HEK293 (cell line): ENCODE results near the gene IFT172.

ENCODE experiments used
- BCL11A ChIP-seq: fragments of 450-650 bp; formaldehyde crosslinking; IDR thresholded peaks from 2 replicates; pipeline ENCODE4 v1.5.1; 2016; ENCODE audit warnings: low read depth, missing biosample characterization, missing genetic modification characterization
- CTCF ChIP-seq: fragments of 450-650 bp; formaldehyde crosslinking; IDR thresholded peaks from 2 replicates; pipeline ENCODE4 v1.5.1; 2016; ENCODE audit warnings: missing biosample characterization, missing genetic modification characterization
- EGR2 ChIP-seq: fragments of 450-650 bp; formaldehyde crosslinking; IDR thresholded peaks from 2 replicates; pipeline ENCODE4 v1.5.1; 2016; ENCODE audit warnings: low read depth, missing biosample characterization, missing genetic modification characterization
- GFI1B ChIP-seq: fragments of 450-650 bp; formaldehyde crosslinking; IDR thresholded peaks from 2 replicates; pipeline ENCODE4 v1.5.1; 2016; ENCODE audit warnings: missing biosample characterization, missing genetic modification characterization
- GLIS2 ChIP-seq: fragments of 450-650 bp; formaldehyde crosslinking; IDR thresholded peaks from 2 replicates; pipeline ENCODE4 v1.5.1; 2016; ENCODE audit warnings: missing biosample characterization, missing genetic modification characterization
- HOXA7 ChIP-seq: sonication (generic); formaldehyde crosslinking; IDR thresholded peaks from 2 replicates; pipeline ENCODE4 v1.8.1; 2022; ENCODE audit warnings: missing genetic modification reagents, borderline replicate concordance
- IKZF3 ChIP-seq: fragments of 450-650 bp; IDR thresholded peaks from 2 replicates; pipeline ENCODE4 v1.5.0; 2018; ENCODE audit warnings: missing biosample characterization, mild to moderate bottlenecking, missing genetic modification characterization, moderate library complexity
- SCRT2 ChIP-seq: fragments of 450-650 bp; formaldehyde crosslinking; IDR thresholded peaks from 2 replicates; pipeline ENCODE4 v1.5.1; 2016; ENCODE audit warnings: missing biosample characterization, missing genetic modification characterization
- YY1 ChIP-seq: fragments of 450-650 bp; formaldehyde crosslinking; IDR thresholded peaks from 2 replicates; pipeline ENCODE4 v1.5.1; 2018; ENCODE audit warnings: missing biosample characterization, missing genetic modification characterization
- ZBTB11 ChIP-seq: fragments of 450-650 bp; formaldehyde crosslinking; conservative IDR thresholded peaks from 2 replicates; pipeline ENCODE4 v1.5.1; 2016; ENCODE audit warnings: low read depth, missing biosample characterization, missing genetic modification characterization
- ZBTB48 ChIP-seq: fragments of 450-650 bp; formaldehyde crosslinking; IDR thresholded peaks from 2 replicates; pipeline ENCODE4 v1.5.1; 2016; ENCODE audit warnings: missing biosample characterization, missing genetic modification characterization
- ZFHX2 ChIP-seq: fragments of 450-650 bp; formaldehyde crosslinking; conservative IDR thresholded peaks from 2 replicates; pipeline ENCODE4 v1.5.1; 2016; ENCODE audit warnings: missing biosample characterization, missing genetic modification characterization
- ZNF16 ChIP-seq: fragments of 450-650 bp; formaldehyde crosslinking; IDR thresholded peaks from 2 replicates; pipeline ENCODE4 v1.5.1; 2016; ENCODE audit warnings: low read depth, missing biosample characterization, missing genetic modification characterization
- ZNF169 ChIP-seq: fragments of 450-650 bp; formaldehyde crosslinking; IDR thresholded peaks from 2 replicates; pipeline ENCODE4 v1.5.1; 2016; ENCODE audit warnings: missing biosample characterization, missing genetic modification characterization
- ZNF214 ChIP-seq: fragments of 450-650 bp; formaldehyde crosslinking; IDR thresholded peaks from 2 replicates; pipeline ENCODE4 v1.5.1; 2017; ENCODE audit warnings: missing biosample characterization, mild to moderate bottlenecking, missing genetic modification characterization, borderline replicate concordance
- ZNF335 ChIP-seq: fragments of 450-650 bp; formaldehyde crosslinking; conservative IDR thresholded peaks from 2 replicates; pipeline ENCODE4 v1.5.1; 2016; ENCODE audit warnings: missing biosample characterization, missing genetic modification characterization
- ZNF350 ChIP-seq: fragments of 450-650 bp; formaldehyde crosslinking; IDR thresholded peaks from 2 replicates; pipeline ENCODE4 v1.5.0; 2017; ENCODE audit warnings: missing biosample characterization, mild to moderate bottlenecking, missing genetic modification characterization
- ZNF488 ChIP-seq: fragments of 450-650 bp; formaldehyde crosslinking; IDR thresholded peaks from 2 replicates; pipeline ENCODE4 v1.5.1; 2016; ENCODE audit warnings: missing biosample characterization, missing genetic modification characterization
- ZNF571 ChIP-seq: fragments of 450-650 bp; formaldehyde crosslinking; IDR thresholded peaks from 2 replicates; pipeline ENCODE4 v1.5.0; 2017; ENCODE audit warnings: missing biosample characterization, missing genetic modification characterization
- ZNF585B ChIP-seq: fragments of 450-650 bp; formaldehyde crosslinking; IDR thresholded peaks from 2 replicates; pipeline ENCODE4 v1.5.1; 2016; ENCODE audit warnings: missing biosample characterization, missing genetic modification characterization
- ZNF596 ChIP-seq: fragments of 450-650 bp; IDR thresholded peaks from 2 replicates; pipeline ENCODE4 v1.5.0; 2018; ENCODE audit warnings: missing biosample characterization, mild to moderate bottlenecking, missing genetic modification characterization, moderate library complexity
- ZNF623 ChIP-seq: fragments of 450-650 bp; formaldehyde crosslinking; IDR thresholded peaks from 2 replicates; pipeline ENCODE4 v1.5.1; 2016; ENCODE audit warnings: missing biosample characterization, missing genetic modification characterization
- ZNF654 ChIP-seq: fragments of 450-650 bp; formaldehyde crosslinking; IDR thresholded peaks from 2 replicates; pipeline ENCODE4 v1.5.1; 2016; ENCODE audit warnings: low read depth, missing biosample characterization, missing genetic modification characterization
- ZNF658 ChIP-seq: fragments of 450-650 bp; formaldehyde crosslinking; IDR thresholded peaks from 2 replicates; pipeline ENCODE4; 2016; ENCODE audit warnings: missing biosample characterization, missing genetic modification characterization
- ZNF692 ChIP-seq: fragments of 450-650 bp; formaldehyde crosslinking; IDR thresholded peaks from 2 replicates; pipeline ENCODE4 v1.5.1; 2016; ENCODE audit warnings: missing biosample characterization, missing genetic modification characterization
- ZNF701 ChIP-seq: fragments of 450-650 bp; formaldehyde crosslinking; IDR thresholded peaks from 2 replicates; pipeline ENCODE4 v1.5.1; 2016; ENCODE audit warnings: missing biosample characterization, missing genetic modification characterization
- ZNF791 ChIP-seq: fragments of 450-650 bp; formaldehyde crosslinking; IDR thresholded peaks from 2 replicates; pipeline ENCODE4 v1.5.1; 2016; ENCODE audit warnings: missing biosample characterization, missing genetic modification characterization
- ZSCAN18 ChIP-seq: fragments of 450-650 bp; formaldehyde crosslinking; IDR thresholded peaks from 2 replicates; pipeline ENCODE4 v1.5.1; 2016; ENCODE audit warnings: missing biosample characterization, missing genetic modification characterization
- ZSCAN30 ChIP-seq: fragments of 450-650 bp; IDR thresholded peaks from 2 replicates; pipeline ENCODE4 v1.5.1; 2018; ENCODE audit warnings: missing biosample characterization, mild to moderate bottlenecking, missing genetic modification characterization, moderate library complexity

IFT172 gene

GRCh38 chr2:27408601-27409320 lies 80.8 kb downstream of the IFT172 start (continued):
- peak; percentile 44; the same call in 1 of the 2 replicates for TF ChIP-seq CTCF (tag by site-specific recombination)
- no peak for TF ChIP-seq ZNF350 (tag by site-specific recombination)
- TF ChIP-seq ZNF623 (tag by site-specific recombination), result no peak
- TF ChIP-seq ZNF335 (tag by site-specific recombination), result peak; percentile 73; the same call in 1 of the 2 replicates
- TF ChIP-seq ZSCAN30 (tag by site-specific recombination), result no peak
- no peak for TF ChIP-seq ZNF654 (tag by site-specific recombination)
- no peak for TF ChIP-seq ZNF488 (tag by site-specific recombination)
- no peak for TF ChIP-seq SCRT2 (tag by site-specific recombination)
- no peak for TF ChIP-seq ZNF791 (tag by site-specific recombination)
- TF ChIP-seq ZBTB11, result no peak
- no peak for TF ChIP-seq GFI1B
- TF ChIP-seq ZSCAN18 (tag by site-specific recombination), result no peak
- TF ChIP-seq IKZF3 (tag by site-specific recombination), result no peak
- TF ChIP-seq ZNF571 (tag by site-specific recombination), result no peak
- TF ChIP-seq ZNF16 (tag by site-specific recombination), result no peak
- no peak for TF ChIP-seq ZNF596
- TF ChIP-seq ZNF214 (tag by site-specific recombination), result no peak
- no peak for TF ChIP-seq ZNF585B (tag by site-specific recombination)
- peak; percentile 93 for TF ChIP-seq ZFHX2 (tag by site-specific recombination)
- TF ChIP-seq ZNF701 (tag by site-specific recombination), result no peak
- peak; percentile 70; the same call in 1 of the 2 replicates for TF ChIP-seq ZNF692 (tag by site-specific recombination)
- TF ChIP-seq BCL11A (tag by site-specific recombination), result no peak
- TF ChIP-seq ZNF658 (tag by site-specific recombination), result no peak
- TF ChIP-seq GLIS2 (tag by site-specific recombination), result peak; percentile 33; the same call in 1 of the 2 replicates
- TF ChIP-seq YY1 (tag by site-specific recombination), result peak; percentile 76; the same call in 1 of the 2 replicates
- no peak for TF ChIP-seq HOXA7 (CRISPR knock-in tag)
- TF ChIP-seq ZBTB48 (tag by site-specific recombination), result peak; percentile 59; the same call in 1 of the 2 replicates
- TF ChIP-seq EGR2 (tag by site-specific recombination), result peak; percentile 85
- TF ChIP-seq ZNF169 (tag by site-specific recombination), result no peak
